ENCODE measurements around the gene ZNF200.

The ZNF200 gene

DNA sequence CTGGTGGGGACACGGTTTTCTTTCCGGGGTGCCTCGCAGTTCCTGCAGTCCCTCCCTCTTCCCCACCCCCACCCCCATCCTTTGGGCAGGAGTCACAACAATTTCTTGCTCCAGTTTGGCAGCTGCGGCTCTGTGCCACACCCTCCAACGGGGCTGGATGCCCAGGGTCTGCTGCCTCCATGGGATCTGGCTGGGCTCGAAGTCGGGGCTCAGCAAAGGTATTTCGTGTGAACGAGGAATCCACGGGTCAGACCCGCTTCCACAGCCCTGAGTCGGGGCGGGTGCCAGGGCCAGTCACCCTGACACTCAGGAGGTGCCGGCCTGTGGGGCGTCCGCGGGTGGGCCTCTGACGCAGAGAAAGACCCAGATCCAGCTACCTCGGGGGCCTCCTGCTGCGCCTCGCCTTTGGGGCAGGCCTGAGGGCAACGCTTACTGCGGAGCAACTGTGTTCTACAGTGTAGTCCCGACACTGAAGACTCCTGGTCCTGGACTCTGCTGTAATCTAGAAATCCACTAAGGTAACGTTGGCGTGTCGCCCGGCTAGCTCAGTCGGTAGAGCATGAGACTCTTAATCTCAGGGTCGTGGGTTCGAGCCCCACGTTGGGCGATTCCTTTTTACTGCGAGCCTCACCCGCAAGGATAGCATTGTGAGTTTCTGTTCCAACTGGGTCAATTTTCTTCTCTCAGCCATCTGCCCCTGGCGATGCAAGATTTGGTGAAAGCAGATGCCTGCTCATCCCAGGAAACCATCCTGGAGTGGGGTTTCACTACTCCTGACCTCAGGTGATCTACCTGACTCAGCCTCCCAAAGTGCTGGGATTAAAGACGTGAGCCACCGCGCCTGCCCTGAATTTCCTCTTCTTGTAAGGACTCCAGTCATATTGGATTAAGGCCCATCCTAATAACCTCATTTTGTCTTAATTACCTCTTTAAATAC, 59.5 kb downstream of the ZNF200 start:
- DNase-seq (ENCODE audit: low spot score): no peak

DNA sequence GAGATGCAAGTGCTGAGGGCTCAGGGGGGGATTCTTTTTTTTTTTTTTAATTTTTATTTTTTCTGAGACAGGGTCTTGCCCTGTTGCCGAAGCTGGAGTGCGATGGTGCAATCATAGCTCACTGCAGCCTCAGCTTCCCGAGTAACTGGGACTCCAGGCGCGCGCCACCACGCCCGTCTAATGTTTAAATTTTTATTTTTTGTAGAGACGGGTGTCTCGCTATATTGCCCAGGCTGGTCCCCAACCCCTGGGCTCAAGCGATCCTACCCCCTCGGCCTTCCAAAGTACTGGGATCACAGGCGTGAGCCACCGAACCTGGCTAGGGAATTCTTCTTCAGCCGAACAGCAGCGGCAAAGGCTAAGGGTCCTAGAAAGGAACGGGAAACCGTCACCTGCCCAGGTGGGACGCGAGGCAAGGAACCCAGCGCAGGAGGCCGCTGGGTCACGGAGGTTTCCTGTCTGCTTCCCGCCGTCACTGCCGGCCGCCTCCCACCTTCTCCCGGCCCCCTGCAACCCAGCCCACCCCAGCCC, 60.3 kb downstream of the ZNF200 start:
- no peak for DNase-seq (ENCODE audit: low spot score)

DNA sequence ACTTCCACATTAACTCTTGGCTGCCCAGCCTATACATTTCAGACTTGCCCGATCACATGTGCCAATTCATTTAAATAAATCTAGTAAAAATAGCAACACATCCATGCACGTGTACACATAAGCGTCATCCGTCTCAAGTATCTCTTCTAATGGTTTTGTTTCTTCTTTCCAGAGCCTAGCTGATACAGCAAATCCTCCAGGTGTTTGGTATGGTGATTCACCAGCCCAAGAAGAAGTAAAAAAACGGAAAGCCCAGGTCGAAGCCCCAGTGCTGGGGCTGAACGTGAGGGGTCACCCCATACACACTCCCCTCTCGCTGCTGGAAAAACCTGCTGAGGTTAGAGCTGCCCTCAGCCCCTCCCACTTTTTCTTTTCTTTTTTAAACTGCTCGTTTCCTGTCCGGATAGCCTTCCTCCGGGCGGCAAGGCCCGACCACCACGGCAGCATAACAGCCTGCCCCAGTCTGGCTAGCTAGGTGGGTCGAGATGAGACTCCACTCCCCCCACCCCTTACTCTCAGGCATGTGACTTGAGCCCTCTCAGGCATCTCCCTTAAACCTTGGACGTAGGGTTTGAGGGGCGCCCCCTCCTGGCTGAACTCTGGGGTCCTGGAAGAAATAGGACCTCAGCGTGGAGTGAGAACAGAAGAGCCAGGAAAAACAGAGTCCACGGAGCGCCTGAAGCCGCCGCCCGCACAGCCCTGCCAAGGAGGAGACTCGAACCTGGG, 60.9 kb downstream of the ZNF200 start:
- DNase-seq (ENCODE audit: low spot score): no peak

Measured in putamen (tissue), 1 donor.